ENCODE measurements around the gene HAUS3.

Gene HAUS3

GRCh38 chr4:2241410-2242353, at the start of gene HAUS3, which contains the start of gene POLN:
Gene HAUS3, minus strand, starts transcription at chr4:2242121. Its CDS starts 1,175 bp downstream, at chr4:2240946.
Gene POLN, minus strand, starts transcription at chr4:2242121. Its CDS starts 12,890 bp downstream, at chr4:2229231.
- DNase-seq = peak; percentile 83

GRCh38 chr4:2290974-2291704, 49.2 kb upstream of the HAUS3 start:
- no peak for DNase-seq

- DNase-seq = no peak
These were observed 48.6 kb upstream of the HAUS3 start for GRCh38 chr4:2290488-2290887.

GRCh38 chr4:2289955-2290333, 48.0 kb upstream of the HAUS3 start:
- DNase-seq = no peak

- no peak for DNase-seq
These were observed 47.5 kb upstream of the HAUS3 start for GRCh38 chr4:2289311-2289954.

GRCh38 chr4:2288051-2288541, 46.2 kb upstream of the HAUS3 start:
- DNase-seq = no peak

GRCh38 chr4:2287594-2287915, 45.6 kb upstream of the HAUS3 start:
- no peak for DNase-seq

GRCh38 chr4:2286904-2287593, 45.1 kb upstream of the HAUS3 start:
- DNase-seq = no peak

GRCh38 chr4:2285613-2286381, 43.9 kb upstream of the HAUS3 start:
- no peak for DNase-seq

- no peak for DNase-seq
These were observed 43.2 kb upstream of the HAUS3 start for GRCh38 chr4:2284934-2285612.

- no peak for DNase-seq
These were observed 42.4 kb upstream of the HAUS3 start for GRCh38 chr4:2284161-2284933.

GRCh38 chr4:2283199-2283711, 41.3 kb upstream of the HAUS3 start:
- no peak for DNase-seq

- no peak for DNase-seq
These were observed 39.8 kb upstream of the HAUS3 start for GRCh38 chr4:2281575-2282343.

- no peak for DNase-seq
These were observed 38.8 kb upstream of the HAUS3 start for GRCh38 chr4:2280531-2281300.

GRCh38 chr4:2277956-2278355, 36.0 kb upstream of the HAUS3 start:
- no peak for DNase-seq

- no peak for DNase-seq
These were observed 34.8 kb upstream of the HAUS3 start for GRCh38 chr4:2276581-2277325.

- DNase-seq = no peak
These were observed 33.8 kb upstream of the HAUS3 start for GRCh38 chr4:2275546-2276251.
